Measurements from ENCODE around the gene BMP2K.

The BMP2K gene

DNA sequence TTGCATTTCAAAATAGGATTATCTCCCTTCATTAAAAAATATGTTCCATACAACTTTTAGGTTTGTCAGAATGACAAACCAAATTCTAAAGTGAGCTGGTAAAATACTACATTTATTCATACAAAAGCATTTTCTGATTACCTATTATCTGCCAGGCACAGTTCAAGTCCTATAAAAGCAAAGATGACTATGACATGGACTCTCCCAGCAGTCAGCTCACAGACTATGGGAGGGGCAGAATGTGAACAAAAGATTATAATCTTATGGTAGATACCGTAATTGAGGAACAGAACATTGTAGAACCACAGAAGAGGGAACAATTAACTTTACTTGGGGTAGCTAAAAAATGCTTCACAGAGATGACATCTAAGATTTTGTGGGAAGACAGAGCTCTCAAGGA is 150.7 kb downstream of the BMP2K start:
- DNase-seq (ENCODE audit: low read depth in 2 of 3, low spot score in 2 of 3): no peak

DNA sequence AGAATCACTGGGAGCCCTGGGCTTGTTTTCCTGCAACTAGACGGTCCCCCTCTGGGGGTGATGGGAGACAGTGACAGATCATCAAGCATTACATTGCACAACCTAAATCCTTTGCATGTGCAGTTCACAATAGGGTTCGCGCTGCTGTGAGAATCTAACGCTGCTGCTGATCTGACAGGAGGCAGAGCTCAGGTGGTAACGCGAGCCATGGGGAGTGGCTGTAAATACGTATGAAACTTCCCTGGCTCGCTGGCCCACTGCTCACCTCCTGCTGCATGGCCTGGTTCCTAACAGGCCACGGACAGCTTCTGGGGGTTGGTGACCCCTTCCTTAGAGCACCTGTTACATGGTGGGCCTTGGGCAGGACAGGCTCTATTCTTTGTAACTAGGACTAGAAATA is 152.7 kb downstream of the BMP2K start:
- DNase-seq (ENCODE audit: low read depth in 2 of 3, low spot score in 2 of 3): no peak

DNA sequence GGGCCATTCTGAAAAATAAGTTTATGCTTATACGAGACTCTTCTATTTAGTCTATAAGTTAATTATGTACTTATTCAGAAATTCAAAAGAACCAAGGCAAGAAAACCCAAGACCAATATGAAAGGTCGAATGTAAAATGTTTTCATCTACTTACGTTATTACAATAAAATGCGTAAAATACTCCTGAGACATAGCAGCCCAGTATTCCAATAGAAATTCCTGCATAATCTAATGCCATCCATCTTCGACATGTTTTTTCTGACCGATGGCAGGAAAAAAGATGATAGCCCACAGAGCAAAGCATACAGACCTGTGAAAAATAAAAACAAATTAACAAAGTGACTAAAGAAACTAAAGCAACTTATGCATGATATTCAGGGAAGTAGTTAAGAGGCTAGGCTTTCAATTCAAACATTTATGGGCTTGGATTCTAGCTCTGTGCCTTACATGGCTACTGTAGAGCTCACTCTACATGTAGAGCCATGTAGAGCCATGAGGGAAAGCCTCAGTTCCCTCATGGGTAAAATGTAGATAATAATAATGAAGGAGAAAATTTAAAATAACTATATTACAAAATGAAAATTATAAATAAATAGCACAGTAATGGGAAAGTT is 154.0 kb downstream of the BMP2K start:
- no peak for DNase-seq (ENCODE audit: low read depth in 2 of 3, low spot score in 2 of 3)

DNA sequence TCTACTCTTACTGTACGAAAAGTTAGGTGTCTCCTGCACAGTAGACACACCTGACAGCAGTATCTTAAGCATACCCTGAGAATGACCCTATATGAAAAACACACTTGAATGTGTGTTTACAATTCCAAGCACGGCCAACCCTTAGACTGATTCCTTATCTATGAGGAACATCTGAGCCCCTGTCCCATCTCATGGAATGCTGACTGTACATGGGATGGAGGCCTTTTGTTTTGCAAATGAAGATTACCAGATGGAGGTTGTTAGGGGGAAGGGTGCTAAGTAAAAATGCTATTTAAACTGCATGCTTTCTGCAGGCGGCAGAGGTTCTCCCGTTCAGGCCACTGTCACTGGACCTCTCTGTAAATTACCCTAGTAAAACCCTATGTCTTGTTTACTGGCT is 160.8 kb downstream of the BMP2K start:
- no peak for DNase-seq (ENCODE audit: low read depth in 2 of 3, low spot score in 2 of 3)

DNA sequence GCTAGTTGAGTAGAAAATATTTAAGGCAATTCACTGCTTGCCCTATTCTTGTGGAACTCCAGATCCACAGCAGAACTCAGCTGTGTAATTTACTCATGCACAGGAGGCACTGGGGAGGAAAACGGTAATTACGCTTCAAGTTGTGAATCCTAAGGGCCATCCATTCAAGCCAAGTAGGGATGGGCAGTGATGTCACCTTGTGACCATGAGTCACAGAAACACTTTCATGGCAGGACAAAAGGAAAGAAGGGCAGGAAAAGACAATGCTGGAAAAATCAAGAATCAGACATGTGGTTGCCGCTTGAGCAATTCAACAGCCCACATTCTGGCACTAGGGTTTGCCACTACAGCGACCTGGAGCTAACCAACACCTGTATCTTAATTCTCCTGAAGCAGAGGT is 161.7 kb downstream of the BMP2K start:
- DNase-seq (ENCODE audit: low read depth in 2 of 3, low spot score in 2 of 3): no peak

DNA sequence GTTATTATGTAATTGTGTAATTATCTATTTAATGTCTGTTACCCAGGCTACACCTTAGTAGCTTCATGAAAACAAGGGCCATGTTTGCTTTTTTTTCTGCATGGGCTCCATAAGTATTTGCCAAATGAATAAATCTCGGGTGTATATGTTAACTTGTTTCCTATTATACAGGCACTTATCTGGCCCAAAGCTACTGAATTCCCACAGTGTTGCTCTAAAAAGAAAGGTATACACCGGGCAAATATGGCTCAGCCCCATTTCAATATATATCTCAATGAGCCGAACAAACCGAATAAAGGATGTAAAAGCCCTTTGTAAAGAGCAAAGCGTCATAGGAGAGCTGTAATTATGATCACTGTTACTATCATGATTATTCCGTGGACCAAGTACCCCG is 162.3 kb downstream of the BMP2K start:
- no peak for DNase-seq (ENCODE audit: low read depth in 2 of 3, low spot score in 2 of 3)

DNA sequence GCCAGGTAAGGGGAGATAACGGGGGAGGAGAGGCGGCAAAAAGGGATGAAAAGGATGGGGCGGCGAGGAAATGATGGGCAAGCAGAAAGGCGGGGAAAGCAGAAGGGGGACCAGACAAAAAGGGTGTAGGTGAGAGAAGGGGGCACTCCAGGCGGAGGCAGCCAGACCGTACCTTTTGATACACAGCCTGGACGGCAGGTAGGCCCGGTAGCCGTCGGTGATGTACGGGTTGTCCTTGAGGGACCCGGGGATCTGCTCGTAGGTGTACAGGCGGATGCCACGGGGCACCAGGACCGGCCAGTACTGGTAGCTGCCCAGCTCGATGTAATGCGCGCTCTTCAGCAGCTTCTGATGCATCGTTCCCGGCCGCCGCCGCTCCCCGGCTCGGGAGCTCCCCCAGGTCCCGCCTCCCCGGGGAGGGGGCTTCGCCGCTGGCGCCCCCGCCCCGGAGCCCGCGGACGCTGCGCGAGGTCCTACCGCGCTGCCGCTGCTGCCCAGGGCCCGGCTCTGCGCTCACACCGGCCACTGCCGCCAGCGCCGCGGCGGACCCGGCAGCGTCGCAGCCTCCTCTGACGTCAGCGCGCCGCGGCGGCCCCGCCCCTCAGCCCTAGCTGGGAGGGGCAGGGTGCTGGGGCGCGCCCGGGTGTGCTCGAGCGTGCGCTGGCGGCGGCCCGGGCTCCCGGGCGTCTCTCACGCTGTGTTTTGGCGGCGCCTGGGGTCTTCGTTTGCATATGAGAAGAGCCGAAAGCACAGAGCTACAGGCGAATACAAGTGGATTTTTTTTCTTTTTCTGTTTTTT is 162.9 kb downstream of the BMP2K start, which contains the start of gene PAQR3:
PAQR3 (minus strand) TSS at position 571 of the 799 bp plus-strand sequence; CDS start at position 357, 214 bp downstream.
- DNase-seq (ENCODE audit: low read depth in 2 of 3, low spot score in 2 of 3): peak; percentile 61 to 68 (median 67)

DNA sequence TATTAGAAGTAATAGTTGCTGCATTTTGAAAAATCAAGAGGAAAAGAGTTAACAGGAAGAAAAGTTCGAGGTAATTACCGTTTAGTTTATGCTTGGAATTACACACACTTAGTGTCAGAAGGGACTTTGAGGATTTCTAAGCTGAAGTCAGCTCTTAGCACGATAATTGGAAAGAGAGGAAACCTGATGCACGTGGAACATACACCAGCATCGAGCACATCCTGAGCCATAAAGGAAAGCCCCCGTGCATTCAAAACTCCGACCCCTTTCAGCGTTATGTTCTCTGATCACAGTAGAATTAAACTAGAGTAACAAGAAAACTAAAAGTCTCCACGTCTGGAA is 163.5 kb downstream of the BMP2K start:
- DNase-seq (ENCODE audit: low read depth in 2 of 3, low spot score in 2 of 3): no peak

DNA sequence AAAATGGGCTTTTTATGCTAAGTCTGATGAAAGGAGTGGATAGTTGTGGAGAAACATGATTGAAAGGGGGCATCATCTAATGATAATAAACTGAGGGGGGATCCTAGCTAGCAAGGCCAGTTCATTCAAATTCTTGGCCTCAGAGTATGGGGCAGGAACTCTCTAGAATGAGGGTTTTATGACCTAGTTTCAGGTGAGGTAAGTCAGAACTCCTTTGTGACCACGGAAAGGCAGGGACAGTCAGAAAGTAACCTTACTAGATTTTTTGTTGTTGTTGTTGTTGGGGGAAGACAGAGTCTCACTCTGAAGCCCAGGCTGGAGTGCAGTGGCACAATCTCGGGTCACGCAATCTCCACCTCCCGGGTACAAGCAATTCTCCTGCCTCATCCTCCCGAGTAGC is 164.6 kb downstream of the BMP2K start:
- DNase-seq (ENCODE audit: low read depth in 2 of 3, low spot score in 2 of 3): no peak

DNA sequence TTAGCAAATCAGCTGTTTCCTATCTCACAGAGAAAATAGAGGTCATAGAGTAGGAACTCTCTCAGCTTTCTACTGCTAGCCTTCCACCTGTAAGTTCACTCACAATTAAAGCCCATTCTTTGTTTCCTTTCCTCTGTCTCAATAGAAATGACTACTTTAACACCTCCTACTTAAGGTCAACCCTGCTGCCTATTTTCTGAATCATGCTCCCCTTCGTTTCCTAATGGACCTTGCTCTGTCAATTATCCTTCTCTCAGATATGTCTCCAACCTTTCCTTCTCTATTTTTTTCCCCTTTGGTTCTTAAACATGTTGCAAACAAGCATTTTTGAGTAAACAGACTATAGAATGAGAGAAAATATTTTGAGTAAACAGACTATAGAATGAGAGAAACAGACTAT is 168.2 kb downstream of the BMP2K start:
- no peak for DNase-seq (ENCODE audit: low read depth in 2 of 3, low spot score in 2 of 3)

DNA sequence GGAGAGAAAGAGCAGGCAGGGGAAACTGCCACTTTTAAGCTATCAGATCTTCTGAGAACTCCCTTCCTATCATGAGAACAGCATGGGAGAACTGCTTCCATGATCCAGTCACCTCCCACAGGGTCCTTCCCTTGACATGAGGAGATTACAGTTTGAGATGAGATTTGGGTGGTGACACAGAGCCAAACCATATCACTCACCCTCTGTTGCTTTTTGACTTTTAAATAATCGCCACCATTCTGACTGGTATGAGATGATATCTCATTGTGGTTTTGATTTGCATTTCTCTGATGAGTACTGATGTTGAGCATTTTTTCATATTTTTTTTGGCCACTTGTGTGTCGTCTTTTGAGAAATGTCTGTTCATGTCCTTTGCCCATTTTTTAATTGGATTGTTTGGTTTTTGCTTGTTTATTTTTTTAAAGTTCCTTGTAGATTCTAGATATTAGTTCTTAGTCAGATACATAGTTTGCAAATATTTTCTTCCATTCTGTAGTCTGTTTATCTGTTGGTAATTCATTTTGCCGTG is 169.6 kb downstream of the BMP2K start:
- DNase-seq (ENCODE audit: low read depth in 2 of 3, low spot score in 2 of 3): no peak

DNA sequence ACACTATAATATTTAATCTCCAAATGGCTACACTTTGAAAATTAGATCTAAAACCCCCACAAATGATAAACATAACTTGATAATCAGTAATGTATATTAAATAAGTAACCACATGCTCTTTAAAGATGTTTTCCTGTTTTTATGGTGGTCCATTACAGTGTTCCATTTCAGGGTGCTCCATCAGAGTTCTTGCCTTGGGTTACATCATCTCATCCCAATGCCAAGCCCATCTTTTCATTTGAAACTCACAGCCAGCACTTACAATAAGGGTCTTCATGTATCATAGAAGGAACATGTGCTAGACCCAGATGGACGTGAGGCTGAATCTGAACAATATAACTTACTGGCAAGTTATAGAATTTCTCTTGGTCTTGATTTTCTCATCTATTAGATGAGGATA is 173.6 kb downstream of the BMP2K start:
- no peak for DNase-seq (ENCODE audit: low read depth in 2 of 3, low spot score in 2 of 3)

DNA sequence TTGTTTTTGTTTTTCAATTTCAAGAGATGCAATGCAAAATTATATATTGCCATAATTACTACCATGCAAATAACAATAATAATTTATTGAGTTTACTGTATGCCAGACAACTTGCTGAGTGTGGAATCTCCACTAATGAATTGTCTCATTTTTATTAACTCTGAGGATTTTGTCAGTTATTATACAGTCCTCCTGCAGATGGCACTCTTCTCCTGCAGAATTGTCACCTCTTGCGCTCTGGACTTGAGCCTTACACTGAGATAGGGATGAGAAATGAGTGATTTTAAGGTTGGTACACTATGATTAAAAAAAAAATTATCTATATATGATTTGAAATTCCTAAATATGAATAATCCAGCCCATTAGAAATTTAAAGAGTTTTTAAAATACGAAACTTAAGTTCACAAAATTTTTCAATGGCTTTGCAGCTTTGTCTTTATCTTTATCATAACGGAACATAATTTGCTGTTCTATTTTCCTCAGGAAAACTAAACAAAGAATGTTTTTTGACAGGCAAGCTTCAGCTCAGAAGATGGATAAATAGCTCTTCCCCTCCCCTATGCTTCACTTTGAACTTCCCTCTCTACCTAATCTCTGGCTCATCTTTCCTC is 175.8 kb downstream of the BMP2K start:
- DNase-seq (ENCODE audit: low read depth in 2 of 3, low spot score in 2 of 3): no peak

DNA sequence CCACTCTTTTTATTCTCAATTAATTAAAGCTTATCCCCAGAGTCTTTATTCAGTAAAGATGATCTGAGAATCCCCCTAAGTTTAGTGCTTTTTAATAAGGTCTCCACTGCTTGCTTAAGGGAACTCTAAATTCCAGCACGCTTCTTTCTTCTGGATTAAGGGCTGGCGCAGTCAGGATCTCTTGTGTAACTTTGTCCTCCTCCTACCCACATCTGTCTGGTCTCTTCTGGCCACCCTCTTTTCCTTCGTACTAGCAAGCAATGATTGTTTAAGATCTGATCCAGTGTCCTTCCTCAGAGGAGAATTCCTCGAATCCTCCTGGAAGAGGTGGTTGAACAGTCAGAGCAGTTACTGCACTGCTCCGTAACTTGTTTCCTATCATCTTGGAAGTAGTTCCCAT is 177.1 kb downstream of the BMP2K start:
- no peak for DNase-seq (ENCODE audit: low read depth in 2 of 3, low spot score in 2 of 3)

DNA sequence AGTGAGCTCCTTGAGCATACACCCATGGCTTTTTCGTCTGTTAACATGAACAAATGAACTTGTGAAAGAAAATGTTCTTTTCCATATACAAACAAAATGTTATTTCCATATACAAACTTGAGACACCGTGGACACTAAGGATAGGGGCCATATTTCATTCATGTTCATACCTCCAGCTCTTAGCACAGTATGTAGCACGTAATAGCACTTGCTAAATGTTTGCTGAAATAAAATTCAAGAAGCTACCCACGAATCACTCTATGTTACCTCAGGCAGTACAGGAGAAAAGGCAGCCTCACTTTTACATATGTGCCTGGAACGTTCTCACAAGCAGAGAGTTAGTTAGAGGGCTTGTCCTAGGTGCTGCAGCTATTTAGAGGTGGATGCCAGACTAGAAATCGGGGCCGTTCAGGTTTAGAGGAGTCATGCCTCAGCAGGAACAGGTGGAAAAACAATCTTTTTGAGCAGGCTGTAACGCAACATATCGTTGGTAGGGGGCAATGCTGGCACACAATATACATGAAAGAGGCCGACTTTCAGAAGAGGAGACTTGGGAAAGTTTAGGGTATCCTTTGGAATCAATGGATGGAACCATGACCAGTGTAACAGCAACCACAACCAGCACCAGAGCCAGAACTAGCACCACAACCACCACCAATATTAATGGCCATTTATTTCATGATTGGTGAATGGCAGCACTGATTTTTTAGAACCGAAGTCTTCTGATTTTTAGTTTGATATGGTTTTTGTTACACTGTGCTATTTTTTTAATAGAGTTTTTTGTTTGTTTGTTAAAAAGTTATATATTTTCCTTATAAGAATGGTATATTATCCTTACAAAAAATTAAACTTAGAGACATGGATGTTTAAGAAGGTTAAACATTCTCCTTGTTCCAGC is 177.9 kb downstream of the BMP2K start:
- no peak for DNase-seq (ENCODE audit: low read depth in 2 of 3, low spot score in 2 of 3)

DNA sequence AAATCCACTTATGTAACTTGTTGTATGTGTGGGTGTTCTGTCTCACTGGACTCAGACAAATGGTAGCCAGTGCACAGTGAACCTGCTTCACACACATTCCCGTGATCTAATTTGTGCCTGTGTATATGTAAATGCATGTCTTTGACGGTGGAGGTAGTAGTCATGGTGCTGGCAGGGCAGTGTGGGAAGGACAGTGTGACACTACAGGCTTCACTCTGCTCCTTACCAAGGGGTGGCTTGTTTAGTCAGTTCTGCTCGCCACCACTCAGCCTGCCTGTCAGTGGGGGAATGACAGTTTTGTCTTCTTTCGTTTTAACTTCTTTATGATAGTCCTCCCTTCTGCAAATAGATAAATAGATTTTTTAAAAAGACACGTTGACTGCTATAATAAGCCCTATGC is 180.8 kb downstream of the BMP2K start:
- DNase-seq (ENCODE audit: low read depth in 2 of 3, low spot score in 2 of 3): no peak

DNA sequence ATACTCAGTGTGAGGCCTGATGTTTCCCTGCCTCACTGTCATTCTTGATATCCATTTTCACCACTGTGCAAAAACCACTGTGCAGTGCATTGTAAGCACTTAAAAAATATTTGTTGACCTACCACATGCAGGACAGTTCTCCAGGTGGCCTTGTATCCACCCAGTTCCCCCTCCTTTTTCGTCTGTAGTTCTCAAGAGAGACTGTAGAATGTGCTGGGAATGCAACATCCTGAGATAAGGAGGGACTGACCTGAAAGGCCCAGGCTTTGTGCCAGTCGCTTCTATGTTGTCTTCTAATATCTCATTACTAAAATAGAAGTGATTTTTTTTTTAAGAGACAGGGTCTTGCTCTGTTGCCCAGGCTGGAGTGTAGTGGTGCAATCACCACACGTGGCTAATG is 184.8 kb downstream of the BMP2K start:
- no peak for DNase-seq (ENCODE audit: low read depth in 2 of 3, low spot score in 2 of 3)

All from activated CD8-positive, alpha-beta memory T cell treated with anti-CD3 and anti-CD28 coated beads for 48 hours (primary cell).